Mammary epithelial cell (primary cell): ENCODE data around the gene TIMM8B.

Source experiments
- EZH2 ChIP-seq: IDR thresholded peaks from 2 replicates; pipeline ENCODE4 v1.6.1; 2012; ENCODE audit warnings: low read length, inconsistent platforms, borderline replicate concordance
- TF ChIP-seq, protein P1 (sequence below), 2 donors: IDR thresholded peaks in 1 of 2; conservative IDR thresholded peaks in 1 of 2; 2 replicates each; pipeline ENCODE4 v1.5.1; 2011 to 2012; ENCODE audit warnings: inconsistent platforms in 2 of 2, low read length in 2 of 2, mild to moderate bottlenecking in 2 of 2, control low read depth in 1 of 2, low read depth in 1 of 2; ENCODE audit not compliant: insufficient read depth in 1 of 2; ENCODE audit errors: extremely low read depth in 1 of 2

DNA sequence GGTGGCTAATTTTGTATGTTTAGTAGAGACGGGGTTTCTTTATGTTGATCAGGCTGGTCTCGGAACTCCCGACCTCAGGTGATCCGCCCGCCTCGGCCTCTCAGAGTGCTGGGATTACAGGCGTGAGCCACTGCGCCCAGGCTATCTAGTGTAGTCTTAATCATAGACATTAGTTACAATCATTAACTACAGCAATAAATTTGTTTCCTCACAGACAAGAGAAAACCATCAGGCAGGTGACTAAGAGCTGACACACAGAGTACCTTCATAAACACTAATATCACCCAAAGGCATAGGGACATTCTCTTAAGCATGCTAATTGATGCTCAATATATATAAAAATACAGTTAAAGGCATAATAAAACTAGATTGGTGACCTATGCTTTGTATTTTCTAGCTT lies 19.5 kb upstream of the TIMM8B start:
- TF ChIP-seq, protein P1, sequence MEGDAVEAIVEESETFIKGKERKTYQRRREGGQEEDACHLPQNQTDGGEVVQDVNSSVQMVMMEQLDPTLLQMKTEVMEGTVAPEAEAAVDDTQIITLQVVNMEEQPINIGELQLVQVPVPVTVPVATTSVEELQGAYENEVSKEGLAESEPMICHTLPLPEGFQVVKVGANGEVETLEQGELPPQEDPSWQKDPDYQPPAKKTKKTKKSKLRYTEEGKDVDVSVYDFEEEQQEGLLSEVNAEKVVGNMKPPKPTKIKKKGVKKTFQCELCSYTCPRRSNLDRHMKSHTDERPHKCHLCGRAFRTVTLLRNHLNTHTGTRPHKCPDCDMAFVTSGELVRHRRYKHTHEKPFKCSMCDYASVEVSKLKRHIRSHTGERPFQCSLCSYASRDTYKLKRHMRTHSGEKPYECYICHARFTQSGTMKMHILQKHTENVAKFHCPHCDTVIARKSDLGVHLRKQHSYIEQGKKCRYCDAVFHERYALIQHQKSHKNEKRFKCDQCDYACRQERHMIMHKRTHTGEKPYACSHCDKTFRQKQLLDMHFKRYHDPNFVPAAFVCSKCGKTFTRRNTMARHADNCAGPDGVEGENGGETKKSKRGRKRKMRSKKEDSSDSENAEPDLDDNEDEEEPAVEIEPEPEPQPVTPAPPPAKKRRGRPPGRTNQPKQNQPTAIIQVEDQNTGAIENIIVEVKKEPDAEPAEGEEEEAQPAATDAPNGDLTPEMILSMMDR (conservative IDR thresholded peaks at IDR 0.05 in 1 of 2, IDR thresholded peaks at IDR 0.05 in 1 of 2; ENCODE audit: extremely low read depth in 1 of 2, insufficient read depth in 1 of 2, low read depth in 1 of 2, low read length in 2 of 2), result no peak
- TF ChIP-seq EZH2, result no peak
